ENCODE results near the gene P2RX1.
A peak's percentile ranks its signal among the peaks of the same experiment; 100 is the strongest.
"Not testable (repeated sequence)": the region's sequence is repeated elsewhere in the genome, so short reads cannot be mapped to it uniquely, and the experiment has no call there.

The P2RX1 gene

DNA sequence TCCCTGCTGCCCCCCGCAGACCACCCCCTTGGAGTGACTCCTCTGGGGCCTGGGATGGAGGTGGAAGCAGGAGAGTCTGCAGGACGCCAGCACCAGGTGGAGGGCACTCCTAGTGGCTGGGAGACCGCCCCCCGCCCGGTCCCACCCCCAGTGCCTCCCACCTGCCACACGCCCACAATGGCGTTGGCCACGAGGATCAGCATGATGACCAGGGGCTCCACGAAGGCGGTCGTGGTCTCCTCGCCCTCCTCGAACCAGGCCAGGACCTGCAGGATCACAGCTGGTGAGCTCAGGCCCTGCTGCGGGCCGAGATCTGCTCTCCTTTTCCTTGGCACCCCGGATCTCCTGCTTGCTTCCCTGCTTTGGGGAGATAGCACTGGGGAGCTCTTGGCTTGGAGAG lies 35.2 kb upstream of the P2RX1 start:
- no peak for DNase-seq (ENCODE audit: low spot score)

DNA sequence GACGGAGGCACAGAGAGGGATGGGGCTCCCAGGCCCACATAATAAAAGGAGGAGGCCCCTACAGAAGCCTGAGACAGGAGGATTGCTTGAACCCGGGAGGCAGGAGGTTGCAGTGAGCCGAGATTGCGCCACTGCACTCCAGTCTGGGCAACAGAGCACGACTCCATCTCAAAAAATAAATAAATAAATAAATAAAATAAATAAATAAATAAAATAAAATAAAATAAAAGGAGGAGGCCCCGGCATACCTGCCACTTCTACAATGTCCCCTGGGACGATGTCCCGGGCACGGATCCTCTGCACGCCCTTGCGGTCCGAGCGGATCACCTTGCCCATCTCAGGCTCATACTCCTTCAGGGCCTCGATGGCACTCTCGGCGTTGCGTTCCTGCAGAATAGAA lies 34.7 kb upstream of the P2RX1 start:
- DNase-seq (ENCODE audit: low spot score): no peak

DNA sequence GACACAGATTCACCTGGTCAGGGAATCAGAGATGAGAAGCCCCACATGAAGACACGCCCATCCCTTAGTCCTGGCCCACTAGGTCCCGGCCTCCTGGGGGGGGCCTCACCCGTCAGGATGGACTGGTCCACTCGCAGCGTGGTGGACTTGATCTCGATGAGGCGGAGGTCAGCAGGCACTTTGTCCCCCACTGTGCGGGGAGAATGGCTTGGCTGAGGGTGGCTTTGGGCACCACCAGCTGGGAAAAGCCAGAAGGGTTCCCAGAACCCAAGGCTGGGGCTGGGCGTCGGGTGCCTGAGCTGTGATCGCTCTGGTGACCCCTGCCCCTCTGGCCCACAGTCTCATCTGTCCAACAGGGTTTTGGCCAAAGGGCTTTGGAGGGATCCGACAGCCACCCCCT lies 34.3 kb upstream of the P2RX1 start:
- no peak for DNase-seq (ENCODE audit: low spot score)

DNA sequence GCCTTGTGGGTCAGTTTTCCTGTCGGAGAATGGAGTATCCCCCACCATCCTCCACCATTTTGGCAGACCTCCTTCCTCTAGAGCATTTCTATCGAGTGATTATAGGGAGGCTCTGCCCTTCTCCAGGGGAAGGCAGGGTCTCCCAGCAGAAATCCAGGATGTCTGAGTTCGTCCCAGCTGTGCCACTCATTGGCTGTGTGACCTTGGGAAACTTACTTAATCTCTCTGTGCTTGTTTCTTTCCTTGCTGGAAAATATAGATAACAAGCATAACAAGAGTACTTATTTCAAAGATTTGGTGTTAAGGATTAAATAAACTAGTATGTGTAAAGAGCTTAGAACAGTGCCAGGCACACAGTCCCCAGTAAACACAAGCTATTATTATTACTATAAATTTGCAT lies 33.2 kb upstream of the P2RX1 start:
- no peak for DNase-seq (ENCODE audit: low spot score)

DNA sequence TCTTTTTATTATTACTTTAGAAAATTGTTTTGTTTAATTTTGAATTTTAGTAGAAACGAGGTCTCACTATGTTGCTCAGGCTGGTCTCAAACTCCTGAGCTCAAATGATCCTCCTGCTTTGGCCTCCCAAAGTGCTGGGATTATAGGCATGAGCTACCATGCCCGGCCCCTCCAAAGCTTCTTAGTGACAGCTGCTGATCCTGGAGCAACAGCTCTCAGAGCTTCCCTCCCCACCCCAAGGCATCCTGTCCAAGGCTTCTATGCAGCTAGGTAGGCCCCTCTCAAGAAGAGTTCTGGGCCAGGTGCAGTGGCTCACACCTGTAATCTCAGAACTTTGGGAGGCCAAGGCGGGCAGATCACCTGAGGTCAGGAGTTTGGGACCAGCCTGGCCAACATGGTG lies 32.3 kb upstream of the P2RX1 start:
- DNase-seq (ENCODE audit: low spot score): not testable (repeated sequence)

DNA sequence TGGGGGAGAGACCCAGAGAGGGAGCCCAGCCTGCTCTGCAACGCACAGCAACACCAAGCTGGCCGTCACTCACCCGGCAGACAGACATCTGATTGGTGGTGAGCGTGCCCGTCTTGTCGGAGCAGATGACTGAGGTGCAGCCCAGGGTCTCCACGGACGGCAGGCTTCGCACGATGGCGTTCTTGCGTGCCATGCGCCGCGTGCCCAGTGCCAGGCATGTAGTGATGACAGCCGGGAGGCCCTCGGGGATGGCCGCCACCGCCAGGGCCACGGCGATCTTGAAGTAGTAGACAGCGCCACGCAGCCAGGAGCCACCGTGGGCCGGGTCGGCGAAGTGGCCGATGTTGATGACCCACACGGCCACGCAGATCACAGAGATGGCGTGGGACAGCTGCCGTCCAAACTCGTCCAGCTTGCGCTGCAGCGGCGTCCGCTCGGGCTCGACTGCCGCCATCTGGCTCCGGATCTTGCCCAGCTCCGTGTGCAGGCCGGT lies 31.1 kb upstream of the P2RX1 start:
- no peak for DNase-seq (ENCODE audit: low spot score)

DNA sequence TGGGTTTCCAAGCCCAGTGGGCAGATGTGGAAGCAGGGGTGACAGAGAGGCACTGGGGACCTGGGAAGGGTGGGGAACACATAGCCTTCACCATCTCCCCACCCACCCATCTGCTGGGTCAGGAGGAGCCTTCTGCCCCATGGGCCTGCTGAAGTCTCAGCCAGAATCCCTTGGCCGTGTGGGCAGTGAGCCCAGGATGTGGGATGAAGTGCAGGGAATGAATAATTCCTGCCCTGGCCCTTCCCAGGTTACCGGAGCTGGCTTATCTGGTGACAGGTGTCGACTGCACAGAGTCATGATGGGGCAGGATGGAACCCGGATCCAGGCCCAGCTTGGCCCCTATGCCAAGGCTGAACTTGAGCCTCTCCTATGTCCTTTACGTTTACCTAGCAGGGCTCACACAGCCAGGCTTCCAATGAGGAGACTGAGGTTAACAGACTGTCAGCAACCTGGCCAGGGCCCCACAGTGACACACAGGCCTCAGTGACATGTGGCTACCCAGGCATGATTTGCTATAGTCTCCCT lies 30.5 kb upstream of the P2RX1 start:
- no peak for DNase-seq (ENCODE audit: low spot score)

DNA sequence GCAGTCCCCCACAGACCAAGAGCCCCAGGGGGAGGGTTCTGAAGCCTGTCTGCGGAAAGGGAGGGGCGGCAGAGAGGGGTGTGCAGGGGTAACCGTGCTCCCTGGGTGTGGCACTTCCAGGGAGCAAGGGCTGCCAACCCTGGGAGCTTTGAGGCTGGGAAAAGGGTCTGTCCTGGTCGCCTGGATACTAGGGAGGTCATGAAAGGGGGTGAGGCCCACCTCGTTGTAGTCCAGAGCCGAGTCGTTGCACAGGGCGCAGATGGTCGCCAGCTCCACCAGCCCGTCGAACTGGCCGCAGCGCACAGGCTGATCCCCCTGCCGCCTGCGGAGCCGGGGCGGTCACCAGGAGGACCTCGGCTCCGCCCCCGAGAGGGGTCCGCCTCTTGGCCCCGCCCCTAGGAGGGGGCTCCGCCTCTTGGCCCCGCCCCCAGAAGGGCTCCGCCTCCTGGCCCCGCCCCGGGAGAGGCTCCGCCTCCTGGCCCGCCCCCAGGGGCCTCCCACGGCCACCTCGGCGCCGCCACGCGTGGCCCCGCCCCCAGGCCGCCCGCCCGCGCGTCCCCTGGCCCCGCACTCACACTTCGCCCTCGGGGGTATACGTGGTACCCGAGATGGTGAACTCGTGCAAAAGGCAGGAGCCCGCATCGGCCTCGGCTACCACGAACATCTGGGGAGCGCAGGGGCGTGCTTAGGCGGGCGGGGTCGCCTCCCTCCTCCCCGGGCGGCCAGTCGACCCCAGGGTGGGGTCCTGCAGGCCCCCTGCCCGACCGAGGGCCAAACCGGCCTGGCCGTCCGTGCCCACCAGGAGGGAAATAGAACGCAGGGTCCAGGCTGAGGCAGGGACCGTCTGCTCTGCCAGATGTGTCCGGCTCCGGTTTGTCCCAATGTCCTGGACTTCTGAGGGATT lies 28.5 kb upstream of the P2RX1 start:
- DNase-seq (ENCODE audit: low spot score): peak; percentile 98

DNA sequence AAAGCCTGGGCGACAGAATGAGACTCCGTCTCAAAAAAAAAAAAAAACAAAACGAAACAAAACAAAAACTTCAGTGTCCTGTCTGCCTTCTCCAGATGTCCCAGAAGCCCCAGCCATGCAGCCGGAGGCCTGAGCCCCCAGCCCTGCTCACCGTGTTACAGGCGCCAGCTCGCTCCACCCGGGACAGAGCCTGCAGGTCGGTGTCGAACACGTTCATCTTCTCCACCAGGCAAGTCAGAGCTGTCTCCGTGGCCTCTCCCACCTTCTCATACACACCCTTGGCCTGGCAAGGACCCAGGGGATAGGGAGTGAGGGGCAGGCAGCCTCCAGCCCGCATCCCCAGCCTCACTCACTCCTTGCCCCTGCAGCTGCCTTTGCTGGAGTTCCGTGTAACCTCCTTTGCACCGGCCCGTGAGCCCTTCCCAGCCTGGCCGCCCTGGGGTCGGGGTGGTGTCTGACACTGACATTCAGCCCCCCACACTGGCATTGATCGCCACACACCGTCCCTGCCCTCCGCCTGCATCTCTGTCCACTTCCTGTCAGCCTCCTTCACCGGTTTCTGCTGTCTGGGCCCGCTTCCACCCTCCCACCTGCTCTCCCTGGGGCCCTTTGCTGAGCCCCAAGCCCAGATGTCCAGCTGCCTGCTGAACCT lies 27.1 kb upstream of the P2RX1 start:
- DNase-seq (ENCODE audit: low spot score): no peak

DNA sequence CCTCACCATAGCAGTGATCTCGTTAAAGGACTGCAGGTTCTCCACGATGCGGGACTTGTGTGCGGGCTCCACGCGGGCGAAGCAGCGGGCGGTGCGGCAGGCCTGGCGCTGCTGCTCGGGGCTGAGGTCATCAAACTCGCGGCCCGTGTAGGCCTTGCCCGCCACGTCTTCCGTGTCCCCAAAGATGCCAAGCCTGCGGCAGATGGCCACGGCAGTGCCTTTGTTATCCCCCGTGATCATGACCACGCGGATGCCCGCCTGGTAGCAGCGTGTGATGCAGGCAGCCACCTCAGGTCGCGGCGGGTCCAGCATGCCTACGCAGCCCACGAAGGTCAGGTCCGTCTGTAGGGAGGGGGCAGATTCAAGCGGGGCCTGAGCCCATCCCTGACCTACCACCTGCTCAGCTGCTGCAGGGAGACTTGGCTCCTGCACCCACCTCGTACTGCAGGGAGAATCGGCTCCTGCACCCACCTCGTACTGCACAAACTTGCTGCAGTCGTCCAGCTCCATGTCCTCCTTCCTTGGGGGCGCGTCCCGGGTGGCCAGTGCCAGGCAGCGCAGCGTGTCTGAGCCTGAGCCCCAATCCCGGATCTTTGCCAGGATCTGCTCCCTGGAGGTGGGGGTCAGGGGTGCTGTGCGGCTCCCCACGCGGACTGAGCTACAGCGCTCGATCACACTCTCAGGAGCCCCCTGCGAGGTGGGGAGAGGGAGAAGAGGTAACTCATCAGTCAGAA lies 24.9 kb upstream of the P2RX1 start:
- DNase-seq (ENCODE audit: low spot score): no peak

DNA sequence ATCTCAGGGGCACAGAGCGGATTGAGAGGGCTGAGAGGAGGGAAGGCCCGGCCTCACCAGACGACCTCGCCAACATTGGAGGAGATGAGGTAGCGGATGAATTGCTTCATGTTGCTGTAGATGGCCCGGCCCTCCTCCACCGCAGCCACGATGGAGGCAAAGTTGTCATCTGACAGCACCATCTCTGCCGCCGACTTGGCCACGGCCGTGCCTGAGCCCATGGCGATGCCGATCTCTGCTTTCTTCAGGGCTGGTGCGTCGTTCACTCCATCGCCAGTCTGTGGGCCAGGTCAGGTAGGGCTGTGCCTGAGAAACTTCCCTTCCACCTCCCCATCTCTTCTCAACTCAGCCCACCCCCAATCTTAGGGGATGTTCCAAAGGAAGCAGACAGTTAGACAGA lies 21.1 kb upstream of the P2RX1 start:
- no peak for DNase-seq (ENCODE audit: low spot score)

DNA sequence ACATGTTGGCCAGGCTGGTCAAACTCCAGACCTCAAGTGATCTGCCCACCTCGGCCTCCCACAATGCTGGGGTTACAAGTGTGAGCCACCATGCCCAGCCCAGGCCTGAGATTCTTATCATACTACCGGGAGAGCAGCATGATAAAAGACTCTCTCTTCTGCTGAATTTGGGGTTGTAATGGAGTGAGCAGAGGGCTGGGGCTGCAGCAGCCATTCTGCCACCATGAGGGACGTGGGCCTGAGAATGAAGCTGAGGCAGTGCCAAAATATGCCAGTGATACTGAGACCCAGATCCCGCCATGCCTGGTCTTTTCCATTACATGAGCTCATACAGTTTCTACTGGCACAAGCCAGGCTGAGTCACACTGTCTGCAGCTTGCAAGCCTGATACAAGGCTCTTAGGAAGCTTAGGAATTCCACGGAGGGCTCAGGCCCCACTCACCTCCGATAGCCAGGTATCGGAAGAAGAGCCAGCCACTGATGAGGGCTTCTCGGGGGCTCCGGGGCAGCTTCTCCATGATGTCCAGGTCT lies 19.6 kb upstream of the P2RX1 start:
- peak; percentile 52 for DNase-seq (ENCODE audit: low spot score)

DNA sequence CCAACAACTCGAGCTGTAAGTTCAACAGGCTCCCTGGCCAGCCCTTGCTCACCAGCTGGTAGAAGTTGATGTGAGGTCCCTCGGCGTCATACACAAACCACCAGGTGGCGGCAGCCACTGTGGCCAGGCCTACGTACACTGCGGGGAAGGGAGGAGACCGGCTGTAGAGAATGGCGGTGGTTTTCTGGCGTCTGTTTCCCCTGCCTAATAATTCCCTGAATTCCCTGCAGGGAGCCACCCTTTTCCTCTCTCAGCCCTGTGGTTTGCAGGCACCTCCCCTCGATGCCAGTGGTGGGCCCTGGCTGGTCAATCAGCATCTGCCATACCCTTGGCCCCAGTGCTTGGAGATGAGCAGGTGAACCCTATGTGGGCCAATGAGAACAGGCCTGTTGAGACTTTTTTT lies 18.9 kb upstream of the P2RX1 start:
- no peak for DNase-seq (ENCODE audit: low spot score)

DNA sequence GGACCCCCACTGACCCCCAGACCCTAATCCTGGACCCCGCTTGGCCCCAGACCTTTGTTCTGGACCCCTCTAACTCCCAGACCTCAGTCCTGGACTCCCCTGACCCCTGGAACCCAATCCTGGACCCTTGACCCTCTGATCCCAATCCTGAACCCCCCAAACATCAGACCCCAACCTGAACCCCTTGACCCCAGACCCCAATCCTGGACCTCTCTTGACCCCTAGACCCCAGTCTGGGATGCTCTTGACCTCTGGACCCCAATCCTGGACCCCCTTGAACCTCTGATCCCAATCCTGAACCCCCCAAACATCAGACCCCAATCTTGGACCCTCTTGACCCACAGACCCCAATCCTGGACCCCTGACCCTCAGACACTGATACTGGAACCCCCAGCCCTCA lies 13.5 kb upstream of the P2RX1 start:
- DNase-seq (ENCODE audit: low spot score): no peak

DNA sequence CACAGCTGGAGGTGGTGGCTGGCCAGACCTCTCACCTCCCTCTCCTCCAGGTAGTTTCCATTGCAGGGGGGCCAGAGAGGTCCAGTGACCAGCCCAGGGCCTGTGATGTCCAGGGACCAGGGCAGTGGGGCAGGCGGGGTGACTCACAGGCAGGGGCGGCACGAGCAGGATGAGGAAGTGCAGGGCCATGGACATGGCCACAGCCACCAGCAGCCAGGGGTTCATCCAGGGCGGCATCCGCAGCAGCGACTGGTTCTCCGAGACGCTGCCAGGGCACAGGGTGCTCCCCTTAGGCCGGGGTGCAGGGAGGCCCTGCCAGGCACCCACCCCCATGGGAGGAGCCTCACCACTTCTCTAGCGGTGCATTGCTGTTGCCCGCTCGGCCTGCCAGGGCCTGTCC lies 12.9 kb upstream of the P2RX1 start:
- DNase-seq (ENCODE audit: low spot score): no peak

DNA sequence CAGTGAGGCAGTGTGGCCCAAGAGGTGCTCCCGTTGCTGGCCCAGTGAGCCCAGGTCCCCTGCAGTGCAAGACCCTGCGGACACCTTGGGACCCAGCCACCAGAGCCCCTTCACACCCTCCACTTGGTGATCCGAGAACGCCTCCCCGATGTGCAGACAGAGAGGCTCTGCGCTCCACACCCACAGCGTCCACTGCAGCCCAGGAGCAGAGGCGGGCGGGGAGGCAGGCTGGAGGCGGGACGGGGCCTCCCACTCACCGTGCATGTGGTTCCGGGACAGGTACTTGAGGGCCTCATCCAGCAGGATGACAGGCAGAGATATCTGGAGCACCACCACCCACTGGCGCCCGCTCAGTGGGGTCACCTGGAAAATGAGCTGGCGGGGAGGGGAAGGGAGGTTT lies 12.1 kb upstream of the P2RX1 start:
- no peak for DNase-seq (ENCODE audit: low spot score)

DNA sequence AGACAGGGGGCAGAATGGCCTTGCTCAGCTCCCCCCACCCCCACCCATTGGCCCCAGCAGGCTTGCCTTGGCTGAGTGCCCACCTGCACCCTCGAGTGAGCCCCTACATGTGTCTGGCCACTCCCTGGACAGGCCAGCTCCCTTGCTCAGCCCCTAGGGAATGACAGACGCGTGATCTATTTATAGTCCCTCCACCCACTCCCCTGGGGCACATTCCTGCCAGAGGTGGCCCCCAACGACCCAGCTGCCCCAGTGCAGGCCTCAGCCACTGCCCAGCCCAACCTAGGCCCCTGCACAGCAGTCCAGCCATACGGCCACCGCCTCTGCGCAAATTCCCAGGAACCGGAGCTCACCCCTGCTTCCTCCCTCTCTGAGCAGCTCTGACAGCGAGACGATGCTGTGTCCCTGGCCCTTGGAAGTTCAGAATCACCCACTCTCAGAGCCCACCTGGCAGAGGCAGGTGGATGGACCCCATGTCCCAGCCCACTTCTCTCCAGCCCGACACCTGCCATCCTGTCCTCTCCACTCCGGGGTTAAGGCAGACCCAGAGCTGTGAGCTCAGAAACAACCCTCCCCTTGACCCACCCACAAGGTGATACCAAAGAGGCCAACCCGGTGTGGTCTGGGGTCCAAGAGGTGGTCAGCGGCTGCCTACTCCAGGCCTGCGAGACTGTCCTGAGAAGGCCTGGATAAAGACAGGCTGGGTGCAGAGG lies 11.5 kb upstream of the P2RX1 start:
- DNase-seq (ENCODE audit: low spot score): no peak

DNA sequence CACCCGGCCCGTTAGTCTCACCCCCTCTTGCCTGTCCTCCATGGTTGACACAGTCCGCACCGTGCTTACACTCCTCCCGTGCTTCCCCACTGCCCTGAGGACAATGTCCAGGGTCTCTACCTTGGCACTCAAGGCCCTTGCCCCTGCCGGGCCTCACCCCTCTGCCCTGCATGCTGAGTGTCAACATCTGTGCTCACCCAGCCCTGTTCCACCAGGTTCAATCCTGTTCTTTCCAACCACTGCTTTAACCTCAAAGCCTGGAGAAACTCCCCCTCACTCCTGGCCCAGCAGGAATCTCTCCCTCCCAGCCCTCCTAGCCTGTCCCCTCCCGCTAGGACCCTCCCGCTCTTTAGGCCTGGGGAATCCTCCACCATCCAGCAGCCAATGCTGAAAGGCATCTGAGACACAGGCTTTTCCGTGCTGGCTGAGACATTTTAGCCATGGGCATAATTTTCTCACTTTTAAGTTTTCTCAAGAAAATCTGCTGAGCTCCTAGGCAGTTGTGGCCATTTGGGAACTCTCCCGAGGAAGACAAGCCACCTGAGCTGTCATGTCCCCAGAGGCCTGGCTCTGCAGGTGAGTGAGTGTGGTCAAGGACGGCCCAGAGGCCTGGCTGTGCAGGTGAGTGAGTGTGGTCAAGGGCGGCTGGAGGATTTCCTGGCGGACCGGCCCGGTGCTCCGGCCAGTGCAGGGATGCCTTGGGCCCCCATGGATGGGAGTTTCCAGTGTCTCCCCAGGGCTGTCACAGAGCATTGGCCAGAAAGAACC lies 10.8 kb upstream of the P2RX1 start:
- DNase-seq (ENCODE audit: low spot score): no peak

DNA sequence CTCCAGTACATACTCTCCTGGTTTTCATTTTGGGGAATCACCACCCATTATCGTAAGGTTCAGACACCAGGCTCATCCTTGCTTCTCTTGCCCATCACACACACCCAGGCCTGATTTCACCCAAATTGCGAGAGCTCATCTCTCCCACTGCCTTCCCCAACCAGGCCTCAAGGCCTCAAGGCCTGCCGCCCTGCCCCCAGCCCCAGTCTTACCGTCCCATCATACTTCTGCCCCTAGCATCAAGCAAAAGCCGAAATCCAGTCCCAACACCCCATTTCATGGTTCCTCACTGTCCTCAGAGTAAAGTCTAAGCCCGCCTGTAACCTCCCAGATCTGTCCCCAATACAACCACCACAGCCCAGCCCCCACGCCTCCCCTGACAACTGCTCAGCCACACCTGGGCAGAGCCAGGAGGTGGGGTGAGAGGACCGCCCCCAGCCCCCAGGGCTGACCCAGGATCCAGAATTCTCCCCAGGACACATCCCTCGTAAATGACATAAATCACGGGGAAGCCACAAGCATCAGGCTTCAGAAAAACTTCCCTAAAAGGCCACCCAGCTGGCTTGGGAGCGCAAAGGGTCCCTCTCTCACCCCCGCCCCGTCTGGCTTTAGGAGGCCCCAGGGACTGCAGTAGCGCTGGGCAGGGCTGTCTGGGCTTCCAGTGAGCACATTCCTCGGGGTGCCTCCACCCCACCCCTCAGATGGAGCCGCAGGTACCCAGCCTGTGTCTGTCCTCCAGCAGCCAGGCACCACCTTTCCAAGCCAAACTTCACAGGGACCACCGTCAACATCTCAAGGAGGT lies 9.6 kb upstream of the P2RX1 start:
- DNase-seq (ENCODE audit: low spot score): no peak
